Measurements from ENCODE around the gene TEX44. TPM values are rescaled to one million over a fixed set of nuclear protein-coding genes. Genes with fewer than 3 reads are reported as not detected.
"Not testable (repeated sequence)": the region's sequence is repeated elsewhere in the genome, so short reads cannot be mapped to it uniquely, and the experiment has no call there.

The TEX44 gene
- total RNA-seq, 1 donor, result not detected

DNA sequence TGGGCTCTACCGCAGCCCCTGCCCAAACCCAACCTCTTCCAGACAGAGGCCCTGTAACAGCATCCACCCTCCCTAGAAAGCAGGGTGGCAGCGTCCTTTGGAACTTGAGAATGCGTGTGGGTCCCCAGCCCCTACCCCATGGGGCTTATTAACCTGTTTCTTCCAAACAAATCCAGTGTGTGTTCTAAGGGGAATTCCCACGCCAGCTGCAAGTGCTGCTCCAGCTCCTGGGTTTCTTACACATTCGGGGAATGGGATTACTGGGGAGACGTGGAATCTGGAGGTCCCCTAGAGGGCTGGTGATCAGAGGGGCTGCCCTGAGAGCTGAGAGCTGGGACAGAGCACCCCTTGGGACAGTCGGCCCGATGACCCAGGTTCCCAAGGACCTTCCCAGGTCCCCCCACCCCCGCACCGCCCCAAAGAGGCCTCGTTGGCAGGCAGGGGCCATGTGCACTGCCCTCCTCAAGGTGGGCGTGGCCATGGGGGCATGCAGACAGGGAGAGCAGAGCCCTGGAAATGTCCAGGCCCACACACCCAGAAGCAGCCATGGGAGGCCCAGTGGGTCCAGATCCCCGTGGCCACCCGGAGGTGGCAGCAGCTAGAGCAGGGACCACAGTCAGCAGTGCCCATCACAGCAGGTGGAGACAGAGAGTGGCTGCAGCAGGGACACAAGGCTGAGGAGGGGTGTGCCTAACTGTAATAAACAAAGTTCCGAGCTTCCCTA is 18.8 kb upstream of the TEX44 start:
- TF ChIP-seq, protein P1, sequence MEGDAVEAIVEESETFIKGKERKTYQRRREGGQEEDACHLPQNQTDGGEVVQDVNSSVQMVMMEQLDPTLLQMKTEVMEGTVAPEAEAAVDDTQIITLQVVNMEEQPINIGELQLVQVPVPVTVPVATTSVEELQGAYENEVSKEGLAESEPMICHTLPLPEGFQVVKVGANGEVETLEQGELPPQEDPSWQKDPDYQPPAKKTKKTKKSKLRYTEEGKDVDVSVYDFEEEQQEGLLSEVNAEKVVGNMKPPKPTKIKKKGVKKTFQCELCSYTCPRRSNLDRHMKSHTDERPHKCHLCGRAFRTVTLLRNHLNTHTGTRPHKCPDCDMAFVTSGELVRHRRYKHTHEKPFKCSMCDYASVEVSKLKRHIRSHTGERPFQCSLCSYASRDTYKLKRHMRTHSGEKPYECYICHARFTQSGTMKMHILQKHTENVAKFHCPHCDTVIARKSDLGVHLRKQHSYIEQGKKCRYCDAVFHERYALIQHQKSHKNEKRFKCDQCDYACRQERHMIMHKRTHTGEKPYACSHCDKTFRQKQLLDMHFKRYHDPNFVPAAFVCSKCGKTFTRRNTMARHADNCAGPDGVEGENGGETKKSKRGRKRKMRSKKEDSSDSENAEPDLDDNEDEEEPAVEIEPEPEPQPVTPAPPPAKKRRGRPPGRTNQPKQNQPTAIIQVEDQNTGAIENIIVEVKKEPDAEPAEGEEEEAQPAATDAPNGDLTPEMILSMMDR (IDR thresholded peaks at IDR 0.05; ENCODE audit: insufficient read depth, low read depth, low read length), result no peak
- H3K4me3 ChIP-seq (ENCODE audit: low read depth, low read length), result no peak overlapping the region
- DNase-seq (ENCODE audit: low read depth), result no peak

DNA sequence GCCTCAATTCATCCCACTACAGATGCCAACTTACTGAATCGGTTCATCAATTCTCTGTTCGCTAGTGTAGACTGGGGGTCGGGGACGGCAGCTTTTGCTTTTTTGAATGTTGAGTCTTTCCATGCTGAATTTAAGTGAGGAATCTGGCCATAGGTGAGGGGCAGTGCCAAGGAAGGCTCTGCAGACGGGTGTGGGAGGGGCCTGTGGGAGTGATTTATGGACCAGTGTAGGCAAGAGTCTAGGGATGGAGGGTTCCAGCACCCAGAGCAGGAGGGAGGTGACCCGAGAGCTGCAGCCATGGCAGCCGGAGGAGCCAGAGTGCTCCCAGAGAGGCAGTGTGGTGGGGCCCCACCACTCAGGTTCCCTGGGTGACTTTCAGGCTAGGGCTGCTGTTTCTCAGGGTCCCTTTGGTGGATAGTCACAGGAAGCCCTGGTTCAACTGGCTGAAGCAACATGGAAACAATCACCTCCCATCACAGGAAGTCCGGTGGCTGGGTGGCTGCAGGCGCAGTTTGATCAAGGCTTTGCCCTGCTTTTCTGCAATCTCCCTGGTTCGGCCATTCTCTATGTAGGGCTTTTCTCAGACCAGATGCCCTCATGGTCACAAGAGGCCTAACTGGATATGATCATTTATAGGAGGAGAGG is 16.9 kb upstream of the TEX44 start:
- DNase-seq (ENCODE audit: low read depth), result no peak
- H3K4me3 ChIP-seq (ENCODE audit: low read depth, low read length), result no peak overlapping the region
- TF ChIP-seq, protein P1 (IDR thresholded peaks at IDR 0.05; ENCODE audit: insufficient read depth, low read depth, low read length), result no peak

DNA sequence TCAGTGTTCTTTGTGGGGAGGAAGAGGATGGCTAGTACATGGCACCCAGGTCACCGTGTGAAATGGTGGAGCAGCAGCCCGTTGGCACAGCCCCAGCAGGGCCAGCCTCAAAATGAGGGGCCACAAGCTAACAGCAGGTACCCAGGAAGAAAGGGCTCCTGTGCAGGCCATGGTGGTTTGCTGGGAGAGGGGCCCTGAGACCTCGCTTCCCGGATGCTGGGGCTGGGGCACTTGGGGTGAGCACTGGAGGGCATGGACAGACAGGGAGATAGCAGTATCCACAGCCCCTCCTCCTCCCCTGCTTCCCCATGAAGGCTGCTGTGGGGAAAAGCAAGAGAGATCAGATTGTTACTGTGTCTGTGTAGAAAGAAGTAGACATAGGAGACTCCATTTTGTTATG is 16.2 kb upstream of the TEX44 start:
- no peak for DNase-seq (ENCODE audit: low read depth)
- TF ChIP-seq, protein P1 (IDR thresholded peaks at IDR 0.05; ENCODE audit: insufficient read depth, low read depth, low read length), result no peak
- no peak overlapping the region for H3K4me3 ChIP-seq (ENCODE audit: low read depth, low read length)

DNA sequence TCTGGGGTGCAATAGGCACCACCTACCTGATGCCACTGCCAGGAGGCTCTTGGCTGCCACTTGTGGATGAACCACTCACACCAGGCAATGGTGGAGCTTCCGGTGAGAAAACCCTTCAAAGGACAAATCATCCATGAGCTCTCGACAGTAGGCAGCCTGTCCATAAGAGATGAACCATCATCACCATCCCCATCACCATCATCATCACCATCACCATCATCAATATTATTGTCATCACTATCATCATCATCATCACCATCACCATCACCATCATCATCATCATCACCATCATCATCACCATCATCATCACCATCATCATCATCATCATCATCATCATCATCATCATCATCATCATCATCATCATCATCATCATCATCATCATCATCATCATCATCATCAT is 14.0 kb upstream of the TEX44 start:
- not testable (repeated sequence) for DNase-seq (ENCODE audit: low read depth)

DNA sequence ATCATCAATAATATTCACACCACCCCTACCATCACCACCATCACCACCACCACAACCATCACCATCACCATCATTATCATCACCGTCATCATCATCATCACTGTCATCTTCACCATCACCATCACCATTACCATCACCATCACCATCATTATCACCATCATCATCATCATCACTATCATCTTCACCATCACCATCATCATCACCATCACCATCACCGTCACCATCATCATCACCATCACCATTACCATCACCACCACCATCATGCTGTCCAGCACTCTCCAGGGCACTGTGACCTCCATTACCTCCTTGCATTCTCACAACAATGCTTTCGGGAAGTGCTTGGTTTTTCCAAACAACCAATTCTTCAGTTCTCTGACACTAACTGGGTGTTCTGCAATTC is 13.1 kb upstream of the TEX44 start:
- TF ChIP-seq, protein P1 (IDR thresholded peaks at IDR 0.05; ENCODE audit: insufficient read depth, low read depth, low read length), result no peak
- no peak overlapping the region for H3K4me3 ChIP-seq (ENCODE audit: low read depth, low read length)
- no peak for DNase-seq (ENCODE audit: low read depth)

More for the DNA sequence above, 14.0 kb upstream of the TEX44 start:
- H3K4me3 ChIP-seq (ENCODE audit: low read depth, low read length), result not testable (repeated sequence)

DNA sequence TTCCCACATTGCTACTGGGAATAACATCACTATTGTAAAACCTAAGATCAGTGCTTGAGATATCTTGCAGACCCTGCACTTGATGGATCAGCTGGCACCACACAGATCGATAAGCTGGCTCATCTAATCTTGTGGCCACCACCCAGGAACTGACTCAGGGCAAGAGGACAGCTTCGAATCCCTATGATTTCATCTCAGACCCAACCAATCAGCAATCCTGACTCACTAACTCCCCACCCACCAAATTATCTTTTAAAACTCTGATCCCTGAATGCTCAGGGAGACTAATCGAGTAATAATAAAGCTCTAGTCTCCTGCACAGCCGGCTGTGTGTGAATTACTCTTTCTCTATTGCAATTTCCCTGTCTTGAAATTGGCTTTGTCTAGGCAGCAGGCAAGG is 11.3 kb upstream of the TEX44 start:
- no peak for DNase-seq (ENCODE audit: low read depth)
- TF ChIP-seq, protein P1 (IDR thresholded peaks at IDR 0.05; ENCODE audit: insufficient read depth, low read depth, low read length), result no peak
- no peak overlapping the region for H3K4me3 ChIP-seq (ENCODE audit: low read depth, low read length)

DNA sequence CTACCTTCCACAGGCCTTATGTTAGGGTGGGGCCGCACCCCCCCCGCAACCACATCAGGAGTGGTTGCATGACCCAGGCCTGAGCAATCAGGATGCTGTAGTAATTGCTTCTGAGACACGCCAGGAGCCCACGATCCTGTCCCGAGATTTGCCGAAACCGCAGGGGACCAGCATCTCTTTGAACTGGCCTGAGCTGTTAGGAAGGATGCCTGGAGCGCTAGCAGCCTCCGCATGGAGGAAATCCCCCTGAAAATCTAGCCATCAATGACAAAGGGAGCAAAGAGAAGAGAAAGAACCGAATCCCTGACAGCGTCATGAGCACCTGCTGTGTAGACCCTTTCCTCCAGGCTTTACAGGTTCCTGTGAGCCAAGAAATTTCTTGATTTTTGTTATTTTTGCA is 8.7 kb upstream of the TEX44 start:
- no peak for DNase-seq (ENCODE audit: low read depth)
- TF ChIP-seq, protein P1 (IDR thresholded peaks at IDR 0.05; ENCODE audit: insufficient read depth, low read depth, low read length), result no peak
- H3K4me3 ChIP-seq (ENCODE audit: low read depth, low read length), result no peak overlapping the region

DNA sequence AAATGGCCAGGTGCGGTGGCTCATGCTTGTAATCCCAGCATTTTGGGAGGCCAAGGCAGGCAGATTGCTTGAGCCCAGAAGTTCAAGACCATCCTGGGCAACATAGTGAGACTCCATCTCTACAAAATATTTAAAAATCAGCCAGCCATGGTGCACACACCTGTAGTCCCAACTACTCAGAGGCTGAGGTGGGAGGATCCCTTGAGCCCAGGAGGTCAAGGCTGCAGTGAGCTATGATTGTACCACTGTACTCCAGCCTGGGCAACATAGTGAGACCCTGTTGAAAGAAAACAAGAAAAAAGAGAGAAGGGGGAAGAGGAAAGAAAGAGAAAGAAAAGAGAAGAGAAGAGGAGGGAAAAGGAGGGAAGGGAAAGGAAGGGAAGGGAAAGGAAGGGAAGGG is 4.9 kb upstream of the TEX44 start:
- not testable (repeated sequence) for H3K4me3 ChIP-seq (ENCODE audit: low read depth, low read length); DNase-seq (ENCODE audit: low read depth)
